Muscle of leg (tissue), 11 donors: ENCODE measurements around the gene TEAD3. TPM values are rescaled to one million over a fixed set of nuclear protein-coding genes. Genes with fewer than 3 reads are reported as not detected.

ENCODE experiments used
- DNase-seq: peaks from one replicate; pipeline ENCODE4 v3.0.0; 2013
- H3K27ac ChIP-seq: one replicate; pipeline ENCODE4 v1.5.1; 2013; ENCODE audit warnings: mild to moderate bottlenecking, low read length, control low read depth
- H3K27me3 ChIP-seq: one replicate; pipeline ENCODE4 v1.6.1; 2013; ENCODE audit warnings: low read length; ENCODE audit not compliant: control insufficient read depth, insufficient read depth
- H3K36me3 ChIP-seq: one replicate; pipeline ENCODE4 v1.6.1; 2013; ENCODE audit warnings: low read length; ENCODE audit not compliant: control insufficient read depth, insufficient read depth
- H3K4me1 ChIP-seq: one replicate; pipeline ENCODE4 v1.6.1; 2013; ENCODE audit warnings: low read length; ENCODE audit not compliant: control insufficient read depth, insufficient read depth
- H3K4me3 ChIP-seq: one replicate; pipeline ENCODE4 v1.5.1; 2013; ENCODE audit warnings: low read length, control low read depth
- H3K9me3 ChIP-seq: replicated peaks from 2 replicates; pipeline ENCODE4 v1.6.1; 2013; ENCODE audit warnings: low read depth, low read length; ENCODE audit not compliant: control insufficient read depth
- WGBS: methylation state at CpG from one replicate; pipeline ENCODE4 v1.1.5; 2013; ENCODE audit warnings: missing lambda C conversion rate; ENCODE audit not compliant: insufficient coverage; 5-methylcytosine and 5-hydroxymethylcytosine counted together
- polyA plus RNA-seq, 8 donors: library from polyadenylated mRNA; unstranded; fragments of 120-200 nt; gene quantifications; one replicate each; pipeline versions ENCODE4 v1.2.1 to v1.2.3, GENCODE V29; 2013; ENCODE audit warnings: inconsistent platforms in 1 of 8, low replicate concordance in 1 of 8; ENCODE audit not compliant: insufficient read length in 8 of 8, insufficient read depth in 1 of 8
- total RNA-seq: library from RNA; stranded (reverse); fragments of 120-200 nt; gene quantifications from one replicate; pipeline ENCODE4 v1.2.4, GENCODE V29; 2013

TEAD3 gene
- total and polyA plus RNA-seq, 9 donors: 20.6 to 76.6 (median 52.2) TPM

DNA sequence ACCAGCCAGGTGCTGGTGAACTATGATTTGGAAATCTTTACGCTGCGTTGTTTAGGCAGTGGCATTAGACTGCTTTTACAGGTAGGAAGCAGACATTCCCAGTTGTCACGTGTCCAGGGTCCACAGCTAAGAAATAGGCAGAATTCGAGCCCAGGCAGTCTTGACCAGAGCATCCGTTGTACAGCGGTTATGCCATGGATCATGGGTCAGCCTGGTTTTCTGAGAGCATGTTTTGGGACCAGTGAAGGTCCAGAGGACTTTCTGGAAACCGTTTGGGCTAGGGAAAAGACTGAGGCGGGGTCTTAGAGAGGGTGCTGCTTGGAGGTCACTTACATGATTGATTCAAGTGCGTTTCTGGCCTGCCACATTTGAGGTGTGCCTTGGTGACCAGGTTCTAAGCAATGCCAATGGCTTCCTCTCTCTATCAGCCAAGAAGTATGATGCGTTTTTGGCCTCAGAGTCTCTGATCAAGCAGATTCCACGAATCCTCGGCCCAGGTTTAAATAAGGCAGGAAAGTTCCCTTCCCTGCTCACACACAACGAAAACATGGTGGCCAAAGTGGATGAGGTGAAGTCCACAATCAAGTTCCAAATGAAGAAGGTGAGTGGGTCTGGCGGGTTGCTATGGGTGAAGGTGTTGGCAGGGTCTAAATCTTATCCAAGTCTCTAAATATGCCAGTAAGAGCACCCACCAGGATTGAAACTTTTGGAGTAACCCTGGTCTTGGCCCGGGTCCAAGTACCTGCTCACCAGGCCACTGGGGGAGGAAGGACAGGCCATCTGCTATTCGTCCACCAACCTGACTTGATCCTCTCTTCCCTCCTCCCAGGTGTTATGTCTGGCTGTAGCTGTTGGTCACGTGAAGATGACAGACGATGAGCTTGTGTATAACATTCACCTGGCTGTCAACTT lies 26.9 kb downstream of the TEAD3 start:
- no peak for DNase-seq
- Histone ChIP-seq H3K4me1 (peaks cover 29% of the 10 kb centered on the region), H3K36me3 (peaks cover 74% of the 10 kb centered on the region), H3K27ac (peak overlapping the region; percentile 96), H3K27me3 (no peaks in the 10 kb centered on the region), H3K9me3 (no peaks in the 10 kb centered on the region), H3K4me3 (peak overlapping the region; percentile 87)
- 18% methylated on average over 9 of the region's 18 CpGs for WGBS

DNA sequence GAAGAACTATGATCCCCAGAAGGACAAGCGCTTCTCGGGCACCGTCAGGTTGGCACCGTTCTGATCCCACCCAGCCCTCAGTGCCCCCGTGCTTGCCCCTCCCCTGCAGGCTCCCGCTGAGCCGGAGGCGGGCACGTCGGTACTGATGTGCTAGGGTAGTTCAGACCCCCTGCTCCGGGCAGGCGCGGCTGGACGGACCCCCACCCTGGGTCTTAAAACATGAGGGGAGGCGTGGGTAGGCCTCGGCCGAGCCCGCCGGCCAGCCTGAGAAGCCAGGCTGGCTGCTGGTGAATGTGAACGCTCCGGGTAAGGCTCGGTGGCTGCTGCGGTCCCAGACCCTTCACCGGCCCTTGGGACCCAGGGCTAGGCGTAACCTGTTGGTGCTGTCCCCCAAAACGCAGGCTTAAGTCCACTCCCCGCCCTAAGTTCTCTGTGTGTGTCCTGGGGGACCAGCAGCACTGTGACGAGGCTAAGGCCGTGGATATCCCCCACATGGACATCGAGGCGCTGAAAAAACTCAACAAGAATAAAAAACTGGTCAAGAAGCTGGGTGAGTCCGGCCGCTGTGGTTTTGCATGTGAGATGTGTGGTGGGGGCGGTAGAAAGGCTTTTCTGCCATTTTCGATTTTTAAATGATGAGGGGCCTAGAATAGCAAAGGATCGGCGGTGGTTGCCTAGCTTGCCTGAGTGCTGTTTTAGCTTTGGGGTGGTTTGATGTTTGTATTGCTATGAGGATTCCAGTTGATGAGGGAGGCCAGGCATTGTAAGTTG lies 27.7 kb downstream of the TEAD3 start:
- Histone ChIP-seq H3K27ac (peak overlapping the region; percentile 96), H3K4me3 (peak overlapping the region; percentile 87), H3K4me1 (peaks cover 29% of the 10 kb centered on the region), H3K27me3 (no peaks in the 10 kb centered on the region), H3K36me3 (peaks cover 68% of the 10 kb centered on the region), H3K9me3 (no peaks in the 10 kb centered on the region)
- DNase-seq: no peak
- WGBS: 2% methylated on average over 37 of the region's 37 CpGs

GRCh38 chr6:35468181-35468979 lies 28.5 kb downstream of the TEAD3 start, which contains the start of gene RPL10A:
RPL10A (plus strand) TSS chr6:35468401; CDS start chr6:35468435, 34 bp downstream.
- peak; percentile 99 for DNase-seq
- no peaks in the 10 kb centered on the region for H3K27me3 ChIP-seq
- no peaks in the 10 kb centered on the region for H3K9me3 ChIP-seq
- peaks cover 29% of the 10 kb centered on the region for H3K4me1 ChIP-seq
- H3K4me3 ChIP-seq: peak within 1 kb of the TSS; percentile 87
- WGBS: under 1% methylated on average over 85 of the region's 86 CpGs
- H3K36me3 ChIP-seq: peaks cover 61% of the 10 kb centered on the region
- peak within 1 kb of the TSS; percentile 96 for H3K27ac ChIP-seq

- no peaks in the 10 kb centered on the region for H3K27me3 ChIP-seq
- H3K27ac ChIP-seq: no peak overlapping the region
- H3K4me3 ChIP-seq: no peak overlapping the region
- no peak for DNase-seq
- peaks cover 18% of the 10 kb centered on the region for H3K4me1 ChIP-seq
- H3K36me3 ChIP-seq: peaks cover 50% of the 10 kb centered on the region
- no peaks in the 10 kb centered on the region for H3K9me3 ChIP-seq
- WGBS: no CpG with 5 or more reads among the region's 1 CpG
These were observed 31.2 kb downstream of the TEAD3 start for GRCh38 chr6:35465646-35466045.

DNA sequence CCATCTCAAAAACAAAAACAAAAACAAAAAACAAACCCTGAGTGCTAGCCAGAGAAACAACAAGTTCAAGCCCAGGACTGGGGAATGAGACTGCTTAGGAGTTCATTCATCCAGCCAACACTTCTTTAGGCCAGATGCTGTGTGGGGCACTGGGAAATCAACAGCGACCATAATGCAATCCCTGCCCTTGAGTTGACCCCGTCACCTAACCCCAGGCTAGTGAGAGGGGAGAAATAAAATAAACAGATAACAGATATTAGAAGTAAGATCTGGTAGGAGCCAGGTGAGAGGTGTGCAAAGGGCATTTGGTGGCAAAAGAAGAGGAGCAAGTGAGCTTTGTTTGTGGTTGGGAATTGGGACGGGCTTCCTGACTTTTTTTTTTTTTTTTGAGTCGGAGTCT lies 33.6 kb downstream of the TEAD3 start:
- Histone ChIP-seq H3K36me3 (peaks cover 52% of the 10 kb centered on the region), H3K9me3 (no peaks in the 10 kb centered on the region), H3K4me3 (no peak overlapping the region), H3K4me1 (peaks cover 12% of the 10 kb centered on the region), H3K27ac (no peak overlapping the region), H3K27me3 (no peaks in the 10 kb centered on the region)
- WGBS: 87% methylated on average over 3 of the region's 4 CpGs
- no peak for DNase-seq

DNA sequence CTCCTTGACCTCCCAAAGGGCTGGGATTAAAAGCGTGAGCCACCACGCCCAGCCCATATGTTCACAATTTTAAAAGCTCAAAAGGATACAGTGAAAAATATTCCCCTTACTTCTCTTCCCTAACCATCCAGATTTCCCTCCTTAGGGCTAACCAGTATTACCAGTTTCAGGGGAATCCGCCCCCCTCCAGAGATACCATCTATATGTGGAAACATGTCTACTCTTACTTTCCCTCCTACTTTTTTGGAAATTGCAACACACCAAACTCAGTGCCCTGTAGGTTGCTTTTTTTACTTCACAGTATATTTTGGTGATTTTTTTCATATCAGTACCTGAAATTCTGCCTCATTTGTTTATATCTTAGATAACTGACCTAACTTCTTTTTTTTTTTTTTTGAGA lies 35.6 kb downstream of the TEAD3 start:
- H3K4me1 ChIP-seq: peaks cover 4% of the 10 kb centered on the region
- peaks cover 62% of the 10 kb centered on the region for H3K36me3 ChIP-seq
- no peaks in the 10 kb centered on the region for H3K27me3 ChIP-seq
- H3K27ac ChIP-seq: no peak overlapping the region
- H3K9me3 ChIP-seq: no peaks in the 10 kb centered on the region
- 71% methylated on average over 1 of the region's 3 CpGs for WGBS
- no peak overlapping the region for H3K4me3 ChIP-seq
- no peak for DNase-seq

GRCh38 chr6:35457907-35458306 lies 39.0 kb downstream of the TEAD3 start:
- DNase-seq: no peak
- peaks cover 54% of the 10 kb centered on the region for H3K36me3 ChIP-seq
- H3K4me3 ChIP-seq: no peak overlapping the region
- H3K9me3 ChIP-seq: no peaks in the 10 kb centered on the region
- WGBS: 83% methylated on average over 3 of the region's 4 CpGs
- H3K27ac ChIP-seq: no peak overlapping the region
- no peaks in the 10 kb centered on the region for H3K27me3 ChIP-seq
- H3K4me1 ChIP-seq: peaks cover 20% of the 10 kb centered on the region

GRCh38 chr6:35454391-35455110 lies 42.3 kb downstream of the TEAD3 start:
- Histone ChIP-seq H3K4me1 (peaks cover 24% of the 10 kb centered on the region), H3K9me3 (no peaks in the 10 kb centered on the region), H3K27ac (peak overlapping the region; percentile 29), H3K4me3 (no peak overlapping the region), H3K36me3 (peaks cover 37% of the 10 kb centered on the region), H3K27me3 (no peaks in the 10 kb centered on the region)
- no peak for DNase-seq
- 45% methylated on average over 2 of the region's 9 CpGs for WGBS

DNA sequence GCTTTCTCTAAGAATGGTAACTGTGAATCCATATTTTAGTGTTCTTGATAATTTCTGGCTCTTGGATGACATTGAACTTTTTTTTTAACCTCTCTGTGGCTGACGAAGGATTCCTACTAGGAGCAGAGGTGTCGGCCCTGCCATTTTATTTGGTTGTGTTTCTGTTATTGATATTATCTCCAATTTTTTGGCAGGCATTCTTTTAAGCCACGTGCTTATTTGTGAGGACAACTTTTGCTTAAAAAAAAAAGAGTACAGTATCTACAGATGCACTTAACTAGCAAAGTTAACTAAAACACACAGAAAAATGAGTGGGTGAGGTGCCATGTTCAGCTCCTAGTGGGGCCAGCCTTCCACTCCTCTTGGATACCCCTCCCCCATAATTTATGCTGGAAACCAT lies 43.6 kb downstream of the TEAD3 start:
- H3K27me3 ChIP-seq: no peaks in the 10 kb centered on the region
- no CpG with 5 or more reads among the region's 3 CpGs for WGBS
- peak overlapping the region; percentile 69 for H3K4me3 ChIP-seq
- DNase-seq: no peak
- H3K9me3 ChIP-seq: no peaks in the 10 kb centered on the region
- H3K4me1 ChIP-seq: peaks cover 24% of the 10 kb centered on the region
- no peak overlapping the region for H3K27ac ChIP-seq
- peaks cover 25% of the 10 kb centered on the region for H3K36me3 ChIP-seq
